ENCODE results near the gene REXO4. TPM values are rescaled to one million over a fixed set of nuclear protein-coding genes. Genes with fewer than 3 reads are reported as not detected.

Gene REXO4
- total and polyA plus RNA-seq, 10 of the 15 experiments (the other 5 are each of a cell fraction or from before 2014, with no cell fraction given): 2.7 to 43.9 (median 30.5) TPM

DNA sequence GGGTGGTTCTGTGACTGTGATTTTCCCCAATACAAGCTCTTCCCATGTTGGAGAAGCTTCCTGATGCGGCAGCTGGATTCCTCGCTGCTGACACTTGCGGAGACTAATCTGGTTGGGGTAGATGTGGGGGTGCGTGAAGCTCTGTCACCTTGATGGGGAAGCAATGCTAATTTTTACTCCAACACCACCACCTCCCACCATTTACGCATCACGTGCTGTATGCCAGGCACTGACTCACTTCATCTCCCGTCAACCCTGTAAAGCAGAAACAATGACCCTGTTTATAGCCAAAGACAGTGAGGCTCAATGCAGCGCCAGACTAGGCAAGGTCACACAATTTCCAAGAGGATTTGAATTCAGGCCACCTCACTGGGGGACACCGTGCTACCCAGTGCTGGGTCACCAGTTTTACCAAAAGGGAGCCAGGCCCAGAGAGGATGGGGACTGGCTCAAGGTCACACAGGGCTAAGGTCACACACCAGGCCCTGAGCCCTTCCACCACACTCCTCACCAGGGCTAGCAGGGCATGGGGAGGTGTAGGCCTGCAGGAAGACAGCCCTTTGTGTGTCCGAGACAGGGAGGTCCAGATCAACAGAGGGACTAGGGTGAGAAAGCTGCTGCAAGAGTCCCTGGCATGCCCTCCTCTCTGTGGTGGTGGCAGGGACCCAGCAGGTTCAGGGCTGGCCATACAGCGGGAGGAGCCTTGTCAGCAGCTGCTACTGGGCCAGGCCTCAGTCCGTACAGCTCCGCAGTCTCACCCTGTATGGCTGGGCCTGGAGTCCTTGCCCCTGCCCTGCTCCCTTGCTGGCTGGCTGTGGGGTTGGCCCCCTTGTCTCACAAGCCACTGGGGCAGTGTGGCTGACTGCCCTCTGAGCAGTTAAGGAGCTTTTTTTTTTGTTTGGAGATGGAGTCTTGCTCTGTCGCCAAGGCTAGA lies 38.4 kb downstream of the REXO4 start:
- Histone ChIP-seq H2AFZ (ENCODE audit: control insufficient read depth, low read depth, low read length) (no peak overlapping the region), H3K9me3 (replicated peaks; ENCODE audit: control insufficient read depth, insufficient read depth, low read length) (no peaks in the 10 kb centered on the region; the same call in 2 of the 3 replicates), H3K27ac (ENCODE audit: control insufficient read depth, insufficient read depth) (no peak overlapping the region), H3K27me3 (replicated peaks in 1 of 2; ENCODE audit: control insufficient read depth in 2 of 2, insufficient read depth in 2 of 2, low read length in 1 of 2) (no peaks in the 10 kb centered on the region), H3K4me3 (no peak overlapping the region), H4K20me1 (ENCODE audit: control insufficient read depth, insufficient read depth) (no peaks in the 10 kb centered on the region), H3K79me2 (ENCODE audit: control insufficient read depth, insufficient read depth, low read length) (peaks cover 15% of the 10 kb centered on the region), H3K4me1 (ENCODE audit: control insufficient read depth, insufficient read depth, low read length) (no peaks in the 10 kb centered on the region), H3K4me2 (ENCODE audit: control insufficient read depth, insufficient read depth) (no peak overlapping the region), H3K36me3 (ENCODE audit: control insufficient read depth in 2 of 2, insufficient read depth in 2 of 2, low read length in 1 of 2) (no peaks in the 10 kb centered on the region), H3K9ac (ENCODE audit: control insufficient read depth, insufficient read depth, low read length) (no peak overlapping the region)
- POLR2A ChIA-PET: interaction anchor here (1.0 kb wide), 1 partner anchor 37 kb away, joined by 3 read pairs; no protein-coding TSS in a partner anchor
- SMC1A ChIA-PET (ENCODE audit: uncharacterized antibody, unreplicated experiment): no interaction called here
- CTCF ChIA-PET: interaction anchor here (0.9 to 1.4 kb wide), 2 partner anchors 26 to 107 kb away, joined by 3 to 4 read pairs; no protein-coding TSS in a partner anchor
- intact Hi-C loops (cut with micrococcal nuclease; ENCODE audit: unreplicated experiment): loop anchor here (5.0 kb wide), 1 partner anchor 38 kb away; the partner anchor contains the start of gene REXO4
- no TSS peak for BruUV-seq (replicated peaks)
- DNase-seq (ENCODE audit: low read depth, low spot score) (no peak), ATAC-seq (no peak), FAIRE-seq (no peak)
- TF ChIP-seq POLR2AphosphoS5 (IDR thresholded peaks at IDR 0.05; ENCODE audit: low read length): no peak
- TF ChIP-seq, protein P1, sequence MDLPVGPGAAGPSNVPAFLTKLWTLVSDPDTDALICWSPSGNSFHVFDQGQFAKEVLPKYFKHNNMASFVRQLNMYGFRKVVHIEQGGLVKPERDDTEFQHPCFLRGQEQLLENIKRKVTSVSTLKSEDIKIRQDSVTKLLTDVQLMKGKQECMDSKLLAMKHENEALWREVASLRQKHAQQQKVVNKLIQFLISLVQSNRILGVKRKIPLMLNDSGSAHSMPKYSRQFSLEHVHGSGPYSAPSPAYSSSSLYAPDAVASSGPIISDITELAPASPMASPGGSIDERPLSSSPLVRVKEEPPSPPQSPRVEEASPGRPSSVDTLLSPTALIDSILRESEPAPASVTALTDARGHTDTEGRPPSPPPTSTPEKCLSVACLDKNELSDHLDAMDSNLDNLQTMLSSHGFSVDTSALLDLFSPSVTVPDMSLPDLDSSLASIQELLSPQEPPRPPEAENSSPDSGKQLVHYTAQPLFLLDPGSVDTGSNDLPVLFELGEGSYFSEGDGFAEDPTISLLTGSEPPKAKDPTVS (IDR thresholded peaks at IDR 0.05; ENCODE audit: low read depth, low read length): no peak
- TF ChIP-seq DPF2 (IDR thresholded peaks at IDR 0.05): no peak
- no peak for TF ChIP-seq MTA3 (IDR thresholded peaks at IDR 0.05; ENCODE audit: borderline replicate concordance, low read length)
- TF ChIP-seq, protein P2, sequence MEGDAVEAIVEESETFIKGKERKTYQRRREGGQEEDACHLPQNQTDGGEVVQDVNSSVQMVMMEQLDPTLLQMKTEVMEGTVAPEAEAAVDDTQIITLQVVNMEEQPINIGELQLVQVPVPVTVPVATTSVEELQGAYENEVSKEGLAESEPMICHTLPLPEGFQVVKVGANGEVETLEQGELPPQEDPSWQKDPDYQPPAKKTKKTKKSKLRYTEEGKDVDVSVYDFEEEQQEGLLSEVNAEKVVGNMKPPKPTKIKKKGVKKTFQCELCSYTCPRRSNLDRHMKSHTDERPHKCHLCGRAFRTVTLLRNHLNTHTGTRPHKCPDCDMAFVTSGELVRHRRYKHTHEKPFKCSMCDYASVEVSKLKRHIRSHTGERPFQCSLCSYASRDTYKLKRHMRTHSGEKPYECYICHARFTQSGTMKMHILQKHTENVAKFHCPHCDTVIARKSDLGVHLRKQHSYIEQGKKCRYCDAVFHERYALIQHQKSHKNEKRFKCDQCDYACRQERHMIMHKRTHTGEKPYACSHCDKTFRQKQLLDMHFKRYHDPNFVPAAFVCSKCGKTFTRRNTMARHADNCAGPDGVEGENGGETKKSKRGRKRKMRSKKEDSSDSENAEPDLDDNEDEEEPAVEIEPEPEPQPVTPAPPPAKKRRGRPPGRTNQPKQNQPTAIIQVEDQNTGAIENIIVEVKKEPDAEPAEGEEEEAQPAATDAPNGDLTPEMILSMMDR (IDR thresholded peaks at IDR 0.05 in 2 of 3, conservative IDR thresholded peaks at IDR 0.05 in 1 of 3; ENCODE audit: control insufficient read depth in 2 of 3, extremely low read depth in 1 of 3, insufficient read depth in 1 of 3, low read depth in 3 of 3, low read length in 3 of 3): no peak
- TF ChIP-seq, protein P3, sequence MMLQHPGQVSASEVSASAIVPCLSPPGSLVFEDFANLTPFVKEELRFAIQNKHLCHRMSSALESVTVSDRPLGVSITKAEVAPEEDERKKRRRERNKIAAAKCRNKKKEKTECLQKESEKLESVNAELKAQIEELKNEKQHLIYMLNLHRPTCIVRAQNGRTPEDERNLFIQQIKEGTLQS (IDR thresholded peaks at IDR 0.05; ENCODE audit: borderline replicate concordance, extremely low read depth, low read depth, low read length): no peak
- no peak for TF ChIP-seq KDM1A (IDR thresholded peaks at IDR 0.05; ENCODE audit: borderline replicate concordance)
- TF ChIP-seq POU2F2 (IDR thresholded peaks at IDR 0.05; ENCODE audit: borderline replicate concordance, low read depth, low read length): no peak
- no peak for TF ChIP-seq CREM (IDR thresholded peaks at IDR 0.05; ENCODE audit: low read depth)
- TF ChIP-seq, protein P4, sequence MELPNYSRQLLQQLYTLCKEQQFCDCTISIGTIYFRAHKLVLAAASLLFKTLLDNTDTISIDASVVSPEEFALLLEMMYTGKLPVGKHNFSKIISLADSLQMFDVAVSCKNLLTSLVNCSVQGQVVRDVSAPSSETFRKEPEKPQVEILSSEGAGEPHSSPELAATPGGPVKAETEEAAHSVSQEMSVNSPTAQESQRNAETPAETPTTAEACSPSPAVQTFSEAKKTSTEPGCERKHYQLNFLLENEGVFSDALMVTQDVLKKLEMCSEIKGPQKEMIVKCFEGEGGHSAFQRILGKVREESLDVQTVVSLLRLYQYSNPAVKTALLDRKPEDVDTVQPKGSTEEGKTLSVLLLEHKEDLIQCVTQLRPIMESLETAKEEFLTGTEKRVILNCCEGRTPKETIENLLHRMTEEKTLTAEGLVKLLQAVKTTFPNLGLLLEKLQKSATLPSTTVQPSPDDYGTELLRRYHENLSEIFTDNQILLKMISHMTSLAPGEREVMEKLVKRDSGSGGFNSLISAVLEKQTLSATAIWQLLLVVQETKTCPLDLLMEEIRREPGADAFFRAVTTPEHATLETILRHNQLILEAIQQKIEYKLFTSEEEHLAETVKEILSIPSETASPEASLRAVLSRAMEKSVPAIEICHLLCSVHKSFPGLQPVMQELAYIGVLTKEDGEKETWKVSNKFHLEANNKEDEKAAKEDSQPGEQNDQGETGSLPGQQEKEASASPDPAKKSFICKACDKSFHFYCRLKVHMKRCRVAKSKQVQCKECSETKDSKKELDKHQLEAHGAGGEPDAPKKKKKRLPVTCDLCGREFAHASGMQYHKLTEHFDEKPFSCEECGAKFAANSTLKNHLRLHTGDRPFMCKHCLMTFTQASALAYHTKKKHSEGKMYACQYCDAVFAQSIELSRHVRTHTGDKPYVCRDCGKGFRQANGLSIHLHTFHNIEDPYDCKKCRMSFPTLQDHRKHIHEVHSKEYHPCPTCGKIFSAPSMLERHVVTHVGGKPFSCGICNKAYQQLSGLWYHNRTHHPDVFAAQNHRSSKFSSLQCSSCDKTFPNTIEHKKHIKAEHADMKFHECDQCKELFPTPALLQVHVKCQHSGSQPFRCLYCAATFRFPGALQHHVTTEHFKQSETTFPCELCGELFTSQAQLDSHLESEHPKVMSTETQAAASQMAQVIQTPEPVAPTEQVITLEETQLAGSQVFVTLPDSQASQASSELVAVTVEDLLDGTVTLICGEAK (IDR thresholded peaks at IDR 0.05; ENCODE audit: borderline replicate concordance): no peak
- no peak for TF ChIP-seq FOXK2 (IDR thresholded peaks at IDR 0.05)
- 77% methylated on average over 14 of the region's 14 CpGs for WGBS (ENCODE audit: insufficient coverage, insufficient replicate concordance, low lambda C conversion rate, missing lambda C conversion rate)
- in situ Hi-C loops (cut with MboI): no loop called here
- RAD21 ChIA-PET (ENCODE audit: unreplicated experiment): interaction anchor here (1.0 kb wide), 1 partner anchor 22 kb away, joined by 3 read pairs; no protein-coding TSS in a partner anchor

Measured in GM12878 (cell line).